Endometrial microvascular endothelial cells (primary cell): ENCODE measurements around the gene NAPSA. TPM values are rescaled to one million over a fixed set of nuclear protein-coding genes. Genes with fewer than 3 reads are reported as not detected.
"Not testable (repeated sequence)": the region's sequence is repeated elsewhere in the genome, so short reads cannot be mapped to it uniquely, and the experiment has no call there.

Experiments
- in situ Hi-C: cut with HindIII; loops from 2 replicates; pipeline ENCODE4 v1.10.0; 2017; ENCODE audit warnings: low sequenced_read_pairs, low pct_unique_long_range_greater_than_20kb; ENCODE audit errors: inconsistent ontology term
- total RNA-seq: library from RNA; depleted of rRNA; stranded (reverse); fragments of >200 nt; gene quantifications from one replicate; pipeline ENCODE4 v1.2.3, GENCODE V29; 2015; ENCODE audit errors: inconsistent ontology term

The NAPSA gene
- not detected for total RNA-seq

DNA sequence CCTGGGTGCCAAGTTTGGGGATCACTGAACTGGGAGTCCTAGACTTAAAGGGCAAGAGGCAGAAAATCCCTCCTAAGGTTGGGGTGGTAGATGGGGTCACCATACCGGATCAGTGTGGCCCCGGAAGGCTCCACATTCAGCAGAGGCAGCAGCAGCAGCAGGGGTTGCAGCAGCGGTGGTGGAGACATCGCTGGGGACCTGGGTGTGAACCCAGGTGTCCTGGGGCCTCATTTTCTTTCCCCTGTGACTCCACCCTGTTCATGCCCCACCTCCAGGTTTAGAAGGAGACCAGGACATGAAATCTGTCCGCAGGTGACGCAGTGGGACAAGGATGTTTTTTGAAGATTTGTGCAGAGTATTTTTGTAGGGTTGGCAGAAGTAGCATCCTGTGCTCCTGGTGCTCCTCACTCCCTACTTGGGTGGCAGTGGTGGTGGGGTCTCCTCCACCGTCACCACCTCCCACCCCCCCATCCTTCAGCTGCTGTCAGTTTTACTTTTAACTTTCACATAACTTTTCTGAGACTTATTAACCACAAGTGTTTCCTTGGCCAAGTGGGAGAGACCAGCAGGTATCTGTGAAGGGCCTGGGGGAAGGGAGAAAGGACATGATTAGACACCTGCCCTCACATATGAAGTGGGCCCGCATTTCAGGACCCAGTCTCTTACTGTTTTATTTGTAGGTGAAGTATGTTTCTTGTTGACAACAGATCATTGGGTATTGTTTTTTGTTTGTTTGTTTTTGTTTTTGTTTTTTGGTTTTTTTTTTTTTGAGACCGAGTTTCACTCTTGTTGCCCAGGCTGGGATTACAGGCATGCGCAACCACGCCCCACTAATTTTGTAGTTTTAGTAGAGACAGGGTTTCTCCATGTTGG, at the start of gene NAPSA:
Gene NAPSA, minus strand, starts transcription at position 206 of the 873 bp plus-strand sequence. Its CDS starts 18 bp downstream, at position 188.
- in situ Hi-C loops = no loop called here

DNA sequence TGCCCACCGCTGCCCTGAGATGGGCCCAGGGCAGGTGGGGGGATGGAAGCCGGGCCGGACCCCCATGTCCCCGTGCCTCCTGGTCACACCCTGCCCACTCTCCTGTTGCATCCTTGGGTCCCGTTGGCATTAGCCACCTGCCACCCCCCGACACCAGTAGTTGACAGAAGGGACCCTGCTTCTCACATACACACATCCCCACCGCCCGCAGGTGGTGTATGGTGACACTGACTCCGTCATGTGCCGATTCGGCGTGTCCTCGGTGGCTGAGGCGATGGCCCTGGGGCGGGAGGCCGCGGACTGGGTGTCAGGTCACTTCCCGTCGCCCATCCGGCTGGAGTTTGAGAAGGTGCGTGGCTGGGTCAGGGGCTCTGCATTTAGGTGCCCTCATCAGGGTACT, 48.1 kb upstream of the NAPSA start:
- in situ Hi-C loops = no loop called here

DNA sequence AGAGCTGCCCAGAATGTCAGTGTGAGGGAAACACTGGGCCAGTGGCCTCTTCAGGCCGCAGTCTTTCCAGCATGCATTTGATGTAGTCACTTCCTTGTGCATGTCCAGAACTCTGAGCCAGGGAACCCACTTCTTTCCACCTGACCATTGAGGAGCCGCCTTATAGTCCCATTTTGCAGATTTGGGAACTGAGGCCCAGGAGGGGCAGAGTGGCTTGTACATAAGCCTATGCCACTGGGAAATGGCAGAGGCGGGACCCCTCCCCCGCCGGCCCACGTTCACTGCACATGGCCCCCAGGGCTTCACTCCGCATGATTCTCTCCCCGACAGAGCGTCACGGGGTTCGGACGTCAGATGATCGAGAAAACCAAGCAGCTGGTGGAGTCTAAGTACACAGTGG, 47.7 kb upstream of the NAPSA start:
- in situ Hi-C loops = no loop called here

DNA sequence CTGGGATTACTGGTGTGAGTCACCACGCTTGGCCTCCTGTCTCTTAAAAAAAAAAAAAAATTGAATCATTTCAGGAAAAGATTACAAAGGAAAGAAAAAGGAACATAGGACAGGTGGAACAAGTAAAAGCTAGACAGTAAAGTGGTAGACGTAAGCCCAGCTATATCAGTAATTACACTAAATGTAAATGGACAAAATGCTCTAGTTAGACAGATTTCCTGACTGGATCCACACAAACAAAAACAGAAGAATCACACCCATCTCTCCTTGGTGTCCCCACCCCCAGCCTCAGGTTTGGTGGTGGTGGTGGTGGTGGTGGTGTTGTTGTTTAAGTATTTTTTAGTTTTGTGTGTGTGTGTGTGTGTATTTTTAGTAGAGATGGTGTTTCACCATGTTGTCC, 47.0 kb upstream of the NAPSA start:
- in situ Hi-C loops = no loop called here

DNA sequence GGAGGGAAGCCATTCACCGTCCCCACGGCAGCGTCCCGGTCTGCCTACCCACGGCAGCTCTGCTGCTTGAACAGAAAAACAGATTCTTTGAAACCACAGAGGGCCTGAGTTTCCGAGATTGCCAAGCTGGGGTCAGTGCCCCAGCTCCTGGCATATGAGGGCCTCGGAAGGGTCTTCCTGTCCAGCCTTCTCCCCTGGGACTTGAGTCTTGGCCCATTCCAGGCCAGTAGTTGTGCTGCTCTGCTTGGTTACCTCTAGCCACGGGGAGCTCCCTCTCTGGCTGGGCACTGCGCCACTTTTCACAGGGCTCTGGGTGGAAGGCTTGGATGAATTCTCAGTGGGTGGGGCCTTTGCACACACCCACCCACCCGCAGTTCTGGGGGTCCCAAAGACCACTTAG, 44.7 kb upstream of the NAPSA start:
- in situ Hi-C loops = no loop called here

DNA sequence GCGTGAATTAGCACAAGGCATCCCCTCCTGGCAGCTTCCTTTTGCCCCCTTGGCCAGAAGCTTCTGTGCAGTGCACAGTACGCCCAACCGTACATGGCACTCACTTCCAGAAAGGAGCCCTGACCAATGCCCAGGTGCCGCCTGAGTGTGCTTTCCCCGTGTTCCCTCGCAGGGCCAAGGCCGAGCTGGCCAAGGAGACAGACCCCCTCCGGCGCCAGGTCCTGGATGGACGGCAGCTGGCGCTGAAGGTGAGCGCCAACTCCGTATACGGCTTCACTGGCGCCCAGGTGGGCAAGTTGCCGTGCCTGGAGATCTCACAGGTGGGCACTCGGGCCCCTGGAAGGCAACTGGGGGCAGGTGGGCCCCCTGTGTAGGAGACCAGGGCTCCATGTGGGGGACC, 43.9 kb upstream of the NAPSA start:
- in situ Hi-C loops = no loop called here

DNA sequence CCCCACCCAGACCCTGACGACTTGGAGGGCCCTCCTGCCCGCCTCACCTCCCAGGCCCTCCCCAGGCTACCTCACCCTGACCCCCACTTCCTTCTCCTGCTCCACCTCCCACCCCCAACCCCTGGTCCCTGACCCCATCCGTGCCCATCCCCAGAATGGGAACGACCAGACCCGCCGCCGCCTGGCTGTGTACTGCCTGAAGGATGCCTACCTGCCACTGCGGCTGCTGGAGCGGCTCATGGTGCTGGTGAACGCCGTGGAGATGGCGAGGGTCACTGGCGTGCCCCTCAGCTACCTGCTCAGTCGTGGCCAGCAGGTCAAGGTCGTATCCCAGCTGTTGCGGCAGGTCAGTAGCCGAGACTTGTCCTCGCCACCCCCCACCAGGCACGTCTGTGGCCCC, 41.4 kb upstream of the NAPSA start:
- in situ Hi-C loops = no loop called here

DNA sequence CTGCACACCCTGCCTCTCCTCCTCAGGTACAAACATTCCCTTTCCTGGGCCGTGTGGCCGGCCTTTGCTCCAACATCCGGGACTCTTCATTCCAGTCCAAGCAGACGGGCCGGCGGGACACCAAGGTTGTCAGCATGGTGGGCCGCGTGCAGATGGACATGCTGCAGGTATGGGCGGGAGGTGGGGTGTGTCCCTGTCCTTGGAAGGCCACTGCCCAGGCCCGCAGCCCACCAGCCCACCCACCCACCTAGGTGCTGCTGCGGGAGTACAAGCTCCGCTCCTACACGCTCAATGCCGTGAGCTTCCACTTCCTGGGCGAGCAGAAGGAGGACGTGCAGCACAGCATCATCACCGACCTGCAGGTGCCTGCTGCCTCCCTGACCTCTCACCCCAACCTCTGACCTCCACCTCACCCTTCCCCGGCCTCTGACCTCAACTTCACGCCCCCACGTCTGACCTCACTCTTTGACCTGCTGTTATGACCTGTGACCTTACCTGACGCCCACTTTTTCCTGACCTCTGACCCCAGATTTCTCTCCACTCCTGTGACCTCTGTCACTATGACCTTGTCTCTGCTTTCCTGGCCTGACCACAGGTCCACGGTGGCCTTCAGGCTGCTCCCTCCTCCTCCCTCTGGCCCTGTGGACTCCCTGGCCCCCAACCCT, 40.8 kb upstream of the NAPSA start:
- in situ Hi-C loops = no loop called here

DNA sequence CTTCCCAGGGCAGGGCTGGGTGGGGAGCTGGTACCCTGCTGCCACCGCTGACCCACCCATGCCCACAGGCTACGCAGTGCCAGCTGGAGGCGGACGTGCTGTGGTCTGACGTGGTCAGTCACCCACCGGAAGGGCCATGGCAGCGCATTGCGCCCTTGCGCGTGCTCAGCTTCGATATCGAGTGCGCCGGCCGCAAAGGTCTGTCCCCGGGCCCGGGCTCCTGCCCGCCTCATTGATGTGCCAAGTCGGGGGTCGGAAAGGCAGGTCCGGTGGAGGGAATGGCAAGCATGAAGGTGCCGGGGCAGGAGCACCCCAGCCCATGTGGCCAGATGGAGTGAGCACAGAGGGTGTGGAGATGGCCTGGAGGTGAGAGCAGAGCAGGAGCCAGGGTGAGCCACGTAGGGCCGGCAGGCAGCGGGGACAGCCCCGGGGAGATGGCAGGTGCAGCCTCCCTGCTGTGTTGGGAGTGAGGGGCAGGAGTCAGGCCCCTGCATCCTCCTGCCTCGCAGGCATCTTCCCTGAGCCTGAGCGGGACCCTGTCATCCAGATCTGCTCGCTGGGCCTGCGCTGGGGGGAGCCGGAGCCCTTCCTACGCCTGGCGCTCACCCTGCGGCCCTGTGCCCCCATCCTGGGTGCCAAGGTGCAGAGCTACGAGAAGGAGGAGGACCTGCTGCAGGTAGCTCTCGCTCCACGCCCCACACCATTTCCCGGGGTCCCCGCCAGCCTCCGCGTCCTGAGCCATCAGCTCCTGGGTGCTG, 37.3 kb upstream of the NAPSA start:
- in situ Hi-C loops = no loop called here

DNA sequence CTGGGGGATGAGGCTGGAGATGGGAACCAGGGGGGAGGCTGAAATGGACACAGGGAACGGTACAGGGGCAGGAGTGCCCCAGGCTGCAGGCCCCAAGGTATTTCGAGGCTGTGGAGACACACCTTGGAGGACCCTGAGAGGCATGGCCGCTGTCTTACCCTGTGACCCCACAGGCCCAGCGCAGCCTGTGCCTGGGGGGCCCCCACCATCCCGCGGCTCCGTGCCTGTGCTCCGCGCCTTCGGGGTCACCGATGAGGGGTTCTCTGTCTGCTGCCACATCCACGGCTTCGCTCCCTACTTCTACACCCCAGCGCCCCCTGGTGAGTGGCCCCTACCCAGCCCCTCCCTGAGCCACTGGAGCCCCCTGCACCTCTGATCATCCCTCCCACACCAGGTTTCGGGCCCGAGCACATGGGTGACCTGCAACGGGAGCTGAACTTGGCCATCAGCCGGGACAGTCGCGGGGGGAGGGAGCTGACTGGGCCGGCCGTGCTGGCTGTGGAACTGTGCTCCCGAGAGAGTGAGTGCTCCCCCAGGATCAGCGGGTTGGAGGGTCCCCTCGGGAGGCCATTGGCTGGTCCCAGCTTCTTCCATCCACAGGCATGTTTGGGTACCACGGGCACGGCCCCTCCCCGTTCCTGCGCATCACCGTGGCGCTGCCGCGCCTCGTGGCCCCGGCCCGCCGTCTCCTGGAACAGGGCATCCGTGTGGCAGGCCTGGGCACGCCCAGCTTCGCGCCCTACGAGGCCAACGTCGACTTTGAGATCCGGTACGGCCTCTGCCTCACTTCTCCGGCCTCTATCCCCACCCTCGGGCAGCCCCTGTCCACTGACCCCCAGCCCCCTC, 36.4 kb upstream of the NAPSA start:
- in situ Hi-C loops = no loop called here

DNA sequence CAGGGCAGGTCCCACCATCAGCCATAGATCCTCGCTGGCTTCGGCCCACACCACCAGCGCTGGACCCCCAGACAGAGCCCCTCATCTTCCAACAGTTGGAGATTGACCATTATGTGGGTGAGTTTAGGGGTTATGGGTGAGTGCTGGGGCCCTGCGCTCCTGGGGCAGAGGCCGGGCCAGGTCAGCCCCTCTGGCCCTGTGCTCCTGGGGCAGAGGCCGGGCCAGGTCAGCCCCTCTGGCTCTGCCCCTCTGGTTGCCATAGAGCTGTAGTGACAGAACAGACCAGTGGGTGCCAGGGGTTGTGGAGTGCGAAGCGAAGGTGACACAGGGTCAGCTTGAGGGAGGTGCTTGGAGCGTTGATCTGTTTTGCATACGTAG, 33.9 kb upstream of the NAPSA start:
- in situ Hi-C loops = no loop called here

DNA sequence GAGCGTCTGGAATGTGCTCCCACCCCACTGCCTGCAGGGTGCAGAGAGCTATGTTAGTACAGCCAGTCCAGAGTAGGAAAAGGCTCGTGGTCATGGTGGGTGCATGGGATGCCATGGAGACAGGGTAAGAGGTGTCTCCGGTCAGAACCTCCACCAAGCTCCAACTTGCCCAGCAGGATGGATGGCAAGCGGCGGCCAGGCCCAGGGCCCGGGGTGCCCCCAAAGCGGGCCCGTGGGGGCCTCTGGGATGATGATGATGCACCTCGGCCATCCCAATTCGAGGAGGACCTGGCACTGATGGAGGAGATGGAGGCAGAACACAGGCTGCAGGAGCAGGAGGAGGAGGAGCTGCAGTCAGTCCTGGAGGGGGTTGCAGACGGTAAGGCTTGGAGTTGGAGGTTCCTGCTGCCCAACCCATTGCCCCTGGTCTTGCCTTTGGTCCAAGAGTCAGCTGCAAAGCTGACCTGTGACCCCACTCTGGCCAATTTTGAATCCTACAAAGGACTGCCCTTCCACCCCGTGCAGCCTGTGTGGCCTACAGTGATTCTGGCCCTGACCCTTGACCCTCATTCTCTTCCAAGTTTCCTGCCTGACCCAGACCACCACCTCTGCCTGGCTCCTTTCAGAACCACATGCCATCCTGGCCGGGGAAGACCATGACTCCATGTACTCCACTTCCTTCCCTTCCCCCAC, 33.4 kb upstream of the NAPSA start:
- in situ Hi-C loops = no loop called here

DNA sequence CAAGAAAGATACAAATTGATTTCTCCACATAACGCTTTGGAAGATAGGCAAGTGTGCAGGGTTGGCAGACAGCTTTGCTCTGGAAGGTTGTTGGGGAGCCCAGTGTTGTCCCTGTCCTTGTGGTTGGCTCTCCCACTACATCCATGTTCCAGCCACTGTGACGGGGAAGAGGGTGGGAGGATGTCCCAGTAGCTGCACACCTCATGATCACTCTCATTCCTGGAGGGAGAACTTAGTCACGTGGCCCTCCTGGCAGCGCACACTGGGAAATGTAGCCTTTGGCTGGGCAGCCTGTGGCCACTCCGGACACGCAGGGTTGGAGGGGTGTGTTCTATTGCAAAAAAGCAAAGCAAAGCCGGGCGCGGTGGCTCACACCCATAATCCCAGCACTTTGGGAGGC, 28.6 kb upstream of the NAPSA start:
- in situ Hi-C loops = no loop called here

DNA sequence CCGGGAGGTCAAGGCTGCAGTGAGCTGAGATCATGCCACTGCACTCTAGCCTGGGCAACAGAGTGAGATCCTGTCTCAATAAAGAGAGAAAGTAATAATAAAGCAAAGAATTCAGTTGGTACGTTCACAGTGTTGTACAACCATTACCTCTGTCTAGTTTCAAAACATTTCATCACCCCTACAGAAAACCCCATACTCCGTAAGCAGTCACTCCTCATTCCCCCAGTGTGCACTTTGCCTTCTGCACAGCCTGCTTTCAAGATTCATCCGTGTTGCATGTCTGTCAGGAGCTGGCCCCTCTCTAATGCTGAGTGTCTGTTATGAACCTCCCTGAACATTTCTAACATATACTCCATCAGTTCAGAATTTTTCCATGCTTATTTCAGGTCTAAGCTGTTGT, 28.1 kb upstream of the NAPSA start:
- in situ Hi-C loops = no loop called here

DNA sequence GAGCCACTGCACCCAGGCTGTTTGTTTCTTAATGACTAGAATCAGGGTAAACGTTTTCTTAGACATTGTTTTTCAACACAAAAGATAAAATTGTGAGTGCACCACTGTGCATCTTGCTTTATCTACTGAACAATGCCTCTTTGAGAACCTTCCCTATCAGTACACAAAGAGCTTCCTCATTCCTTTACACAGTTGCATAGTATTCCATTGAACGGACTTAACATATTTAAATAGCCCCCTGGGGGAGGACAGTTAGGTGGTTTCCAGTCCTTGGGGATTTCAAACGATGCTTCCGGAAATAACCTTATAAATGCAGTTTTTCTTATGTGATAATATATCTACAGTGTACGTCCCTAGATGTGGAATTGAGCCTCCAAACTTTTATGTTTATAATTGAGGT, 27.3 kb upstream of the NAPSA start:
- in situ Hi-C loops = no loop called here

DNA sequence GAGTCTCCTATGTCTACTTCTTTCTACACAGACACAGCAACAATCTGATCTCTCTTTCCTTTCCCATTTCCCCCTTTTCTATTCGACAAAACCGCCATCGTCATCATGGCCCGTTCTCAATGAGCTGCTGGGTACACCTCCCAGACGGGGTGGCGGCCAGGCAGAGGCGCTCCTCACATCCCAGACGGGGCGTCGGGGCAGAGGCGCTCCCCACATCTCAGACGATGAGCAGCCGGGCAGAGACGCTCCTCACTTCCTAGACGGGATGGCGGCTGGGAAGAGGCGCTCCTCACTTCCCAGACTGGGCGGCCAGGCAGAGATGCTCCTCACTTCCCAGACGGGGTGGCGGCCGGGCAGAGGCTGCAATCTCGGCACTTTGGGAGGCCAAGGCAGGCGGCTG, 25.5 kb upstream of the NAPSA start:
- in situ Hi-C loops = not testable (repeated sequence)

DNA sequence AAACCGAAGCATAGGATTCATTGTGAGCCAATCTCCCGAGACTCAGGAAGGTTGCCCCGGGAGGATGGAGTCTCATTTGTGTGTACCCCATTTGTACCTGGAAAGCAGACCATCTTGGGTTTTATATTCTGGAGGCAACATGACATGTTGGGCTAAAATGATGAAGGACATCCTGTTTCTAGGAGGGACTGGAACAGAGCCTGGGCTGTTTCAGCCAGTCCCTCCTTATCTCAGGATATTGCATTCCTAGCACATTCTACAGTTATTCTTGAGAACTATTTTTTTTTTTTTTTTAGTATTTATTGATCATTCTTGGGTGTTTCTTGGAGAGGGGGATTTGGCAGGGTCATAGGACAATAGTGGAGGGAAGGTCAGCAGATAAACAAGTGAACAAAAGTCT, 24.9 kb upstream of the NAPSA start:
- in situ Hi-C loops = not testable (repeated sequence)

DNA sequence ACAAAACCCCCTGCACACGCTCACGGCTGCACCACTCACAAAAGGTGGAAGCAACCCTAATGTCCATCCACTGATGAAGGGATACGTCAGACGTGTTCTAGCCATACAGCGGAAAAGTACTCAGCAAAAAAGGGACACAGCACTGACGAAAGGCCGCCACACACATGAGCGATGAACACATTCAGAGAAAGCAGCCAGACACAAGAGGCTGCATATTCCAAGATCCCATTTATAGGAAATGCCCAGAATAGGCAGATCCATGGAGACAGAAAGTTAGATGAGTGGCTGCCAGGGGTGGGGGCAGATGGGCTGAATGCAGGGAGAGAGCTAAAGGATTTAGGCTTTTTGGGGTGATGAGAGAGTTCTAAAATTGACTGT, 22.4 kb upstream of the NAPSA start:
- in situ Hi-C loops = no loop called here
